ENCODE measurements around the gene FYTTD1.

DNA sequence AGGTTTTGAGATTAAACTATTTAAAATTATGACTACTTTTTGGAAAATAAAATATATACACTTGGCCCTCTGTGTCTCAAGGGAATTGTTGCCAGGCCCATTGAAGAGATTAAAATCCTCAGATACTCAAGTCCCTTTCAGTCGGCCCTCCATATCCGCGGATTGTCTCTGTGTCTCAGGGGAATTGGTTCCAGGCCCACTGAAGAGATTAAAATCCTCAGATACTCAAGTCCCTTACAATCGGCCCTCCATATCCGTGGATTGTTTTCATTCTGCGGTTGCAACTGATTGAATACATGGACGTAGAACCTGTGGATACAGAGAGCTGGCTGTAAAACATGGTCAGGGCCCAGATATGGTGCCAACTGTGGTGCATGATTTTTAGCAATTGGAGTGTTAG, 25.6 kb downstream of the FYTTD1 start:
- TF ChIP-seq, protein P1, sequence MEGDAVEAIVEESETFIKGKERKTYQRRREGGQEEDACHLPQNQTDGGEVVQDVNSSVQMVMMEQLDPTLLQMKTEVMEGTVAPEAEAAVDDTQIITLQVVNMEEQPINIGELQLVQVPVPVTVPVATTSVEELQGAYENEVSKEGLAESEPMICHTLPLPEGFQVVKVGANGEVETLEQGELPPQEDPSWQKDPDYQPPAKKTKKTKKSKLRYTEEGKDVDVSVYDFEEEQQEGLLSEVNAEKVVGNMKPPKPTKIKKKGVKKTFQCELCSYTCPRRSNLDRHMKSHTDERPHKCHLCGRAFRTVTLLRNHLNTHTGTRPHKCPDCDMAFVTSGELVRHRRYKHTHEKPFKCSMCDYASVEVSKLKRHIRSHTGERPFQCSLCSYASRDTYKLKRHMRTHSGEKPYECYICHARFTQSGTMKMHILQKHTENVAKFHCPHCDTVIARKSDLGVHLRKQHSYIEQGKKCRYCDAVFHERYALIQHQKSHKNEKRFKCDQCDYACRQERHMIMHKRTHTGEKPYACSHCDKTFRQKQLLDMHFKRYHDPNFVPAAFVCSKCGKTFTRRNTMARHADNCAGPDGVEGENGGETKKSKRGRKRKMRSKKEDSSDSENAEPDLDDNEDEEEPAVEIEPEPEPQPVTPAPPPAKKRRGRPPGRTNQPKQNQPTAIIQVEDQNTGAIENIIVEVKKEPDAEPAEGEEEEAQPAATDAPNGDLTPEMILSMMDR (conservative IDR thresholded peaks at IDR 0.05; ENCODE audit: low read length) = no peak
- no peak for TF ChIP-seq EZH2phosphoT487 (IDR thresholded peaks at IDR 0.05; ENCODE audit: borderline replicate concordance)

Data from Loucy (cell line).